GM19467 (cell line): Measurements from ENCODE around the gene KLF4.

Experiments used
- ATAC-seq: cut with Tn5 transposase; IDR thresholded peaks from one replicate; pipeline ENCODE4 v1.9.1; 2021; ENCODE audit warnings: mild to moderate bottlenecking, moderate library complexity; ENCODE audit not compliant: unreplicated experiment

Gene KLF4

GRCh38 chr9:107460153-107461023, 29.2 kb downstream of the KLF4 start:
- no peak for ATAC-seq

- no peak for ATAC-seq
Observed at GRCh38 chr9:107455425-107456135, 34.0 kb downstream of the KLF4 start.

- ATAC-seq, result no peak
Observed at GRCh38 chr9:107453479-107453878, 36.1 kb downstream of the KLF4 start.

- no peak for ATAC-seq
Observed at GRCh38 chr9:107447834-107448233, 41.7 kb downstream of the KLF4 start.

- ATAC-seq, result no peak
Observed at GRCh38 chr9:107447081-107447480, 42.5 kb downstream of the KLF4 start.

- no peak for ATAC-seq
Observed at GRCh38 chr9:107446491-107446890, 43.1 kb downstream of the KLF4 start.

- ATAC-seq, result no peak
Observed at GRCh38 chr9:107443786-107444185, 45.8 kb downstream of the KLF4 start.

- ATAC-seq, result no peak
Observed at GRCh38 chr9:107439991-107440456, 49.5 kb downstream of the KLF4 start.

GRCh38 chr9:107438211-107439031, 51.1 kb downstream of the KLF4 start:
- ATAC-seq, result no peak

GRCh38 chr9:107437716-107438115, 51.9 kb downstream of the KLF4 start:
- ATAC-seq, result no peak

- ATAC-seq, result no peak
Observed at GRCh38 chr9:107435415-107435814, 54.2 kb downstream of the KLF4 start.
